GM12878 (cell line): Measurements from ENCODE around the gene TMEM50B. TPM values are rescaled to one million over a fixed set of nuclear protein-coding genes. Genes with fewer than 3 reads are reported as not detected.

ENCODE experiments used
- ATAC-seq: fragments of 200-7000 bp; cut with Tn5 transposase; 3 replicates; pipeline ENCODE4 v1.9.1; 2020; ENCODE audit warnings: mild to moderate bottlenecking, moderate library complexity
- BruUV-seq: library from RNA; stranded (reverse); fragments of 400-500 nt; replicated peaks from 2 replicates; lab custom pipeline; 2021; lab: Mats Ljungman, UMichigan
- CTCF ChIA-PET: fragments of 300-600 bp; sonication (Branson Sonifier 250); formaldehyde crosslinking; extraction: SDS; loops from one replicate; lab custom pipeline; 2021; ENCODE audit warnings: inconsistent platforms; lab: Yijun Ruan, JAX
- POLR2A ChIA-PET: fragments of 350-600 bp; formaldehyde crosslinking; extraction: SDS; loops from one replicate; lab custom pipeline; 2021; ENCODE audit warnings: inconsistent platforms; lab: Charles Lee
- RAD21 ChIA-PET: fragments of 300-600 bp; sonication (Branson Sonifier 250); formaldehyde crosslinking; loops from one replicate; lab custom pipeline; 2023; ENCODE audit warnings: antibody characterized with exemption; ENCODE audit not compliant: unreplicated experiment; lab: Charles Lee
- SMC1A ChIA-PET: fragments of 300-600 bp; sonication (Branson Sonifier 250); formaldehyde crosslinking; loops from one replicate; lab custom pipeline; 2023; ENCODE audit not compliant: unreplicated experiment, uncharacterized antibody; lab: Charles Lee
- DNase-seq: peaks from one replicate; pipeline ENCODE4 v3.0.0-alpha.2; 2011; ENCODE audit warnings: low read depth, low spot score
- FAIRE-seq: peaks from 3 replicates; lab custom pipeline; 2011; peaks lifted over from hg19 to GRCh38; lab: Jason Lieb, UNC
- H2AFZ ChIP-seq: 2 replicates; pipeline ENCODE4 v1.6.0; 2011; ENCODE audit warnings: low read depth, low read length, control low read depth; ENCODE audit not compliant: control insufficient read depth
- H3K27ac ChIP-seq: 2 replicates; pipeline ENCODE4 v1.5.1; 2011; ENCODE audit warnings: control low read depth; ENCODE audit not compliant: control insufficient read depth, insufficient read depth
- H3K27me3 ChIP-seq, 2 experiments: replicated peaks in 1 of 2; 2 replicates each; pipeline versions ENCODE4 v1.6.0 to v1.6.1; 2011; ENCODE audit warnings: low read length in 1 of 2; ENCODE audit not compliant: control insufficient read depth in 2 of 2, insufficient read depth in 2 of 2
- H3K36me3 ChIP-seq, 2 experiments: 2 replicates each; pipeline ENCODE4 v1.5.1; 2011; ENCODE audit warnings: low read length in 1 of 2; ENCODE audit not compliant: control insufficient read depth in 2 of 2, insufficient read depth in 2 of 2
- H3K4me1 ChIP-seq: 2 replicates; pipeline ENCODE4 v1.6.1; 2011; ENCODE audit warnings: mild to moderate bottlenecking, low read length, moderate library complexity, mixed read lengths; ENCODE audit not compliant: control insufficient read depth, insufficient read depth
- H3K4me2 ChIP-seq: 2 replicates; pipeline ENCODE4 v1.6.0; 2011; ENCODE audit warnings: control low read depth; ENCODE audit not compliant: control insufficient read depth, insufficient read depth
- H3K4me3 ChIP-seq: fragments of 200-600 bp; sonication (generic); 2 replicates; pipeline ENCODE4 v1.5.1; 2016
- H3K79me2 ChIP-seq: 2 replicates; pipeline ENCODE4 v1.6.0; 2011; ENCODE audit warnings: low read length; ENCODE audit not compliant: control insufficient read depth, insufficient read depth
- H3K9ac ChIP-seq: 2 replicates; pipeline ENCODE4 v1.8.0; 2011; ENCODE audit warnings: low read length, control low read depth, mixed read lengths; ENCODE audit not compliant: control insufficient read depth, insufficient read depth
- H3K9me3 ChIP-seq: replicated peaks from 3 replicates; pipeline ENCODE4 v1.5.1; 2011; ENCODE audit warnings: mild to moderate bottlenecking, low read length; ENCODE audit not compliant: control insufficient read depth, insufficient read depth
- H4K20me1 ChIP-seq: 2 replicates; pipeline ENCODE4 v1.6.0; 2011; ENCODE audit not compliant: control insufficient read depth, insufficient read depth
- PAX5 ChIP-seq: IDR thresholded peaks from 2 replicates; pipeline ENCODE4 v1.6.1; 2011; ENCODE audit warnings: low read depth, low read length, borderline replicate concordance
- WGBS: methylation state at CpG from one replicate; pipeline ENCODE4 v1.1.6; 2016; ENCODE audit warnings: low lambda C conversion rate; ENCODE audit not compliant: insufficient replicate concordance, insufficient coverage; ENCODE audit errors: missing lambda C conversion rate; 5-methylcytosine and 5-hydroxymethylcytosine counted together
- in situ Hi-C: fragments of 300-500 bp; cut with MboI; formaldehyde crosslinking; loops from 9 replicates; pipeline ENCODE4 v1.14.3; 2018; ENCODE audit warnings: mixed read lengths
- intact Hi-C: fragments of 100-400 bp; cut with micrococcal nuclease; formaldehyde crosslinking; loops from one replicate; pipeline ENCODE4 v1.14.2; 2022; ENCODE audit not compliant: unreplicated experiment
- polyA plus RNA-seq, 11 experiments: library from polyadenylated mRNA; depleted of rRNA in 4 of 11; unstranded in 6 of 11; stranded (reverse) in 5 of 11; fragments of >200 nt; fragmentation: Nextera tagmentation in 4 of 11; fragmentation: Illumina TruSeq in 1 of 11; extraction: Ambion mirVana in 4 of 11; extraction: Trizol in 1 of 11; gene quantifications; 1 replicate in 1 of 11; 2 replicates in 10 of 11; pipeline versions ENCODE4 v1.2.1 to v1.2.3, GENCODE V29; 2011 to 2016; ENCODE audit warnings: inconsistent platforms in 2 of 11, missing spikeins in 2 of 11, low read depth in 1 of 11
- total RNA-seq, 4 experiments: library from RNA; depleted of rRNA in 3 of 4; stranded (reverse); fragments of >200 nt in 3 of 4; fragmentation: Illumina TruSeq in 1 of 4; extraction: Trizol in 1 of 4; gene quantifications; 2 replicates each; pipeline versions ENCODE4 v1.2.1 to v1.2.3, GENCODE V29; 2013 to 2021
- TF ChIP-seq, protein P1 (sequence below): fragments of 450-650 bp; IDR thresholded peaks from 2 replicates; pipeline ENCODE4 v1.6.1; 2016; ENCODE audit warnings: mild to moderate bottlenecking

Gene TMEM50B
- total and polyA plus RNA-seq, 10 of the 15 experiments (the other 5 are each of a cell fraction or from before 2014, with no cell fraction given): 12.1 to 42.1 (median 18.2) TPM

DNA sequence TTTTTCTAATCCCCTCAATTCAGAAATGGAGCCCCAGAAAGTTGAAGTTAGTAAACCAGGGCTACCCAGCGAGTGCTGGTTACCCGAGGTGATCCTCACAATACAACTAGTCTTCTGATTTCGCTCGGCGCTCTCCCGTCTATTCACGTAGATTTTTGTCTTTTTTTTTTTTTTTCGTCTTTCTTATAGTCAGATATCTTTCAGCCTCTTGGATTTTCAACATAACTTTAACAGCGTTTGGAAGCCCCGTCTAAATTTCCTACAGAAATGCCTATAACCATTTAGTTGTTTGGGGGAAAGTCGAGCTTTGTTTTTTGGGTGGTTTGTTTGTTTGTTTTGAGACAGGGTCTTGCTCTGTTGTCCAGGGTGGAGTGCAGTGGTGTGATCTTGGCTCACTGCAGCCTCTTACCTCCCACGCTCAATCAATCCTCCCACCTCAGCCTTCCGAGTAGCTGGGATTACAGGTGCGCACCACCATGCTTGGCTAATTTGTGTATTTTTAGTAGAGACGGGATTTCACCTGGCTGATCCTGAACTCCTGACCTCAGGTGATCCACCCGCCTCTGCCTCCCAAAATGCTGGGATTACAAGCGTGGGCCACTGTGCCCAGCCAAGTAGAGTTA is 818 bp upstream of the TMEM50B start:
- Histone ChIP-seq H3K4me2 (peak overlapping the region; percentile 86), H3K4me3 (peak overlapping the region; percentile 76), H3K9me3 (no peaks in the 10 kb centered on the region), H4K20me1 (no peaks in the 10 kb centered on the region), H3K36me3 (no peaks in the 10 kb centered on the region; a peak in 1 of 4 replicates), H2AFZ (peak overlapping the region; percentile 97), H3K79me2 (peaks cover 15% of the 10 kb centered on the region), H3K27me3 (no peaks in the 10 kb centered on the region), H3K9ac (peak overlapping the region; percentile 74), H3K27ac (peak overlapping the region; percentile 82), H3K4me1 (peaks cover 3% of the 10 kb centered on the region; the same call in 1 of the 2 replicates)
- in situ Hi-C loops: no loop called here
- ChIA-PET CTCF (interaction anchor here (1.0 to 4.1 kb wide), 8 partner anchors 9 to 284 kb away, joined by 3 to 21 read pairs (median 4); partner anchors contain the start of gene DNAJC28), POLR2A (interaction anchor here (0.7 to 2.3 kb wide), 8 partner anchors 8 to 867 kb away, joined by 3 to 26 read pairs (median 4); partner anchors contain the start of genes CRYZL1, DNAJC28, DONSON and GART), SMC1A (interaction anchor here (0.7 to 2.7 kb wide), 8 partner anchors 11 to 887 kb away, joined by 3 to 17 read pairs (median 4); partner anchors contain the start of gene DNAJC28), RAD21 (interaction anchor here (0.7 to 2.5 kb wide), 12 partner anchors 11 to 241 kb away, joined by 3 to 23 read pairs (median 6); partner anchors contain the start of genes DNAJC28, DONSON and SON)
- intact Hi-C loops: loop anchor here (5.0 kb wide), 1 partner anchor 62 kb away; the partner anchor contains the start of genes GART and SON
- ATAC-seq (no peak), DNase-seq (no peak), FAIRE-seq (no peak)
- TF ChIP-seq PAX5: no peak
- TF ChIP-seq, protein P1, sequence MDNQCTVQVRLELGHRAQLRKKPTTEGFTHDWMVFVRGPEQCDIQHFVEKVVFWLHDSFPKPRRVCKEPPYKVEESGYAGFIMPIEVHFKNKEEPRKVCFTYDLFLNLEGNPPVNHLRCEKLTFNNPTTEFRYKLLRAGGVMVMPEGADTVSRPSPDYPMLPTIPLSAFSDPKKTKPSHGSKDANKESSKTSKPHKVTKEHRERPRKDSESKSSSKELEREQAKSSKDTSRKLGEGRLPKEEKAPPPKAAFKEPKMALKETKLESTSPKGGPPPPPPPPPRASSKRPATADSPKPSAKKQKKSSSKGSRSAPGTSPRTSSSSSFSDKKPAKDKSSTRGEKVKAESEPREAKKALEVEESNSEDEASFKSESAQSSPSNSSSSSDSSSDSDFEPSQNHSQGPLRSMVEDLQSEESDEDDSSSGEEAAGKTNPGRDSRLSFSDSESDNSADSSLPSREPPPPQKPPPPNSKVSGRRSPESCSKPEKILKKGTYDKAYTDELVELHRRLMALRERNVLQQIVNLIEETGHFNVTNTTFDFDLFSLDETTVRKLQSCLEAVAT: peak; percentile 62; the same call in 1 of the 2 replicates
- 14% methylated on average over 17 of the region's 17 CpGs for WGBS
- BruUV-seq: TSS peak; percentile 90
